ENCODE results near the gene UGT1A6.
"Not testable (repeated sequence)": the region's sequence is repeated elsewhere in the genome, so short reads cannot be mapped to it uniquely, and the experiment has no call there.

The UGT1A6 gene

GRCh38 chr2:233688341-233688740, 4.3 kb upstream of the UGT1A6 start:
- DNase-seq = no peak

- DNase-seq = no peak
These were observed 3.7 kb upstream of the UGT1A6 start for GRCh38 chr2:233689031-233689430.

- no peak for DNase-seq
These were observed 3.2 kb upstream of the UGT1A6 start for GRCh38 chr2:233689501-233689900.

- no peak for DNase-seq
These were observed 2.2 kb upstream of the UGT1A6 start for GRCh38 chr2:233690444-233690843.

- no peak for DNase-seq
These were observed 952 bp upstream of the UGT1A6 start for GRCh38 chr2:233691443-233692433.

GRCh38 chr2:233693963-233694362, 1.3 kb downstream of the UGT1A6 start:
- DNase-seq = no peak

GRCh38 chr2:233698740-233699139, 6.0 kb downstream of the UGT1A6 start:
- no peak for DNase-seq

GRCh38 chr2:233699424-233700027, 6.8 kb downstream of the UGT1A6 start:
- no peak for DNase-seq

GRCh38 chr2:233700028-233700635, 7.4 kb downstream of the UGT1A6 start:
- DNase-seq = no peak

GRCh38 chr2:233700842-233701241, 8.2 kb downstream of the UGT1A6 start:
- not testable (repeated sequence) for DNase-seq

- no peak for DNase-seq
These were observed 9.5 kb downstream of the UGT1A6 start for GRCh38 chr2:233702238-233702637.

GRCh38 chr2:233705911-233706506, 13.3 kb downstream of the UGT1A6 start:
- DNase-seq = no peak

GRCh38 chr2:233706720-233707119, 14.0 kb downstream of the UGT1A6 start:
- DNase-seq = no peak

GRCh38 chr2:233707940-233708644, 15.4 kb downstream of the UGT1A6 start:
- no peak for DNase-seq

GRCh38 chr2:233708942-233709341, 16.3 kb downstream of the UGT1A6 start:
- no peak for DNase-seq

- peak; percentile 9 to 55 (median 40) for DNase-seq
These were observed 18.8 kb downstream of the UGT1A6 start for GRCh38 chr2:233711312-233712008.

- no peak for DNase-seq
These were observed 20.0 kb downstream of the UGT1A6 start, which contains the start of gene UGT1A5 for GRCh38 chr2:233712611-233713261. Gene UGT1A5 (plus strand): TSS chr2:233712907. CDS start chr2:233712992, 85 bp downstream.

GRCh38 chr2:233713262-233713615, 20.5 kb downstream of the UGT1A6 start:
- no peak for DNase-seq

GRCh38 chr2:233714121-233714520, 21.4 kb downstream of the UGT1A6 start:
- DNase-seq = no peak

- DNase-seq = no peak
These were observed 25.9 kb downstream of the UGT1A6 start, which contains the start of gene UGT1A4 for GRCh38 chr2:233718552-233718951. Gene UGT1A4 (plus strand): TSS chr2:233718736. CDS start chr2:233718821, 85 bp downstream.

GRCh38 chr2:233728723-233729301, 36.1 kb downstream of the UGT1A6 start, which contains the start of gene UGT1A3:
Gene UGT1A3 (plus strand): TSS chr2:233729042. CDS start chr2:233729127, 85 bp downstream.
- DNase-seq = no peak

Data from activated naive CD4-positive, alpha-beta T cell (primary cell).